ENCODE data around the gene GTSF1L. TPM values are rescaled to one million over a fixed set of nuclear protein-coding genes. Genes with fewer than 3 reads are reported as not detected.

GTSF1L gene
- total RNA-seq, 1 donor from 2014 or later: not detected

GRCh38 chr20:43737925-43738324, 11.1 kb upstream of the GTSF1L start:
- no peaks in the 10 kb centered on the region for H3K36me3 ChIP-seq
- H3K4me2 ChIP-seq: no peak overlapping the region
- H3K9ac ChIP-seq: no peak overlapping the region
- H3K27me3 Mint-ChIP-seq (ENCODE audit: insufficient read depth, low read depth): peaks cover 8% of the 10 kb centered on the region
- H3K9me3 Mint-ChIP-seq: no peaks in the 10 kb centered on the region
- no peaks in the 10 kb centered on the region for H3K9me3 ChIP-seq (ENCODE audit: low read depth)
- H3K79me2 ChIP-seq (ENCODE audit: low read depth): no peaks in the 10 kb centered on the region
- no peak for TF ChIP-seq EZH2phosphoT487 (IDR thresholded peaks at IDR 0.05)
- TF ChIP-seq EZH2 (IDR thresholded peaks at IDR 0.05): no peak
- no peak for TF ChIP-seq CTCF (IDR thresholded peaks at IDR 0.05)
- no peak overlapping the region for H2AFZ ChIP-seq (replicated peaks)
- no peak overlapping the region for H3K4me3 Mint-ChIP-seq
- H3F3A ChIP-seq (ENCODE audit: low read depth): peaks cover 10% of the 10 kb centered on the region
- H3K27me3 ChIP-seq: no peaks in the 10 kb centered on the region
- H3K4me3 ChIP-seq: no peak overlapping the region
- peaks cover 18% of the 10 kb centered on the region for H3K4me1 Mint-ChIP-seq
- no peak for DNase-seq (ENCODE audit: low spot score)
- no peak overlapping the region for H3K27ac ChIP-seq
- no peaks in the 10 kb centered on the region for H4K20me1 ChIP-seq (ENCODE audit: low read depth)
- no peaks in the 10 kb centered on the region for H3K36me3 Mint-ChIP-seq
- peaks cover 13% of the 10 kb centered on the region for H3K4me1 ChIP-seq
- H3K27ac Mint-ChIP-seq: no peak overlapping the region

GRCh38 chr20:43736588-43737158, 9.9 kb upstream of the GTSF1L start:
- Mint-ChIP-seq H3K9me3 (no peaks in the 10 kb centered on the region), H3K36me3 (no peaks in the 10 kb centered on the region), H3K27me3 (ENCODE audit: insufficient read depth, low read depth) (peaks cover 8% of the 10 kb centered on the region), H3K27ac (peak overlapping the region; percentile 85), H3K4me1 (peaks cover 24% of the 10 kb centered on the region), H3K4me3 (no peak overlapping the region)
- no peaks in the 10 kb centered on the region for H4K20me1 ChIP-seq (ENCODE audit: low read depth)
- no peak overlapping the region for H2AFZ ChIP-seq (replicated peaks)
- H3K36me3 ChIP-seq: no peaks in the 10 kb centered on the region
- no peaks in the 10 kb centered on the region for H3K27me3 ChIP-seq
- H3K9me3 ChIP-seq (ENCODE audit: low read depth): no peaks in the 10 kb centered on the region
- H3K4me2 ChIP-seq: no peak overlapping the region
- H3K27ac ChIP-seq: no peak overlapping the region
- H3K79me2 ChIP-seq (ENCODE audit: low read depth): no peaks in the 10 kb centered on the region
- peaks cover 22% of the 10 kb centered on the region for H3K4me1 ChIP-seq
- TF ChIP-seq EZH2phosphoT487 (IDR thresholded peaks at IDR 0.05) (no peak), EZH2 (IDR thresholded peaks at IDR 0.05) (no peak), CTCF (IDR thresholded peaks at IDR 0.05) (no peak)
- H3F3A ChIP-seq (ENCODE audit: low read depth): peaks cover 12% of the 10 kb centered on the region
- H3K9ac ChIP-seq: no peak overlapping the region
- no peak overlapping the region for H3K4me3 ChIP-seq
- DNase-seq (ENCODE audit: low spot score): peak; percentile 76

- no peaks in the 10 kb centered on the region for H3K36me3 Mint-ChIP-seq
- no peaks in the 10 kb centered on the region for H3K9me3 Mint-ChIP-seq
- no peak for TF ChIP-seq CTCF (IDR thresholded peaks at IDR 0.05)
- no peak for TF ChIP-seq EZH2 (IDR thresholded peaks at IDR 0.05)
- TF ChIP-seq EZH2phosphoT487 (IDR thresholded peaks at IDR 0.05): no peak
- H3K27ac Mint-ChIP-seq: no peak overlapping the region
- Histone ChIP-seq H3K27ac (no peak overlapping the region), H3K9me3 (ENCODE audit: low read depth) (no peaks in the 10 kb centered on the region), H3F3A (ENCODE audit: low read depth) (peaks cover 9% of the 10 kb centered on the region), H3K4me2 (no peak overlapping the region), H2AFZ (replicated peaks) (no peak overlapping the region), H3K4me1 (peaks cover 20% of the 10 kb centered on the region), H3K9ac (no peak overlapping the region), H4K20me1 (ENCODE audit: low read depth) (no peaks in the 10 kb centered on the region), H3K36me3 (no peaks in the 10 kb centered on the region), H3K4me3 (no peak overlapping the region), H3K27me3 (no peaks in the 10 kb centered on the region), H3K79me2 (ENCODE audit: low read depth) (no peaks in the 10 kb centered on the region)
- DNase-seq (ENCODE audit: low spot score): no peak
- peaks cover 8% of the 10 kb centered on the region for H3K27me3 Mint-ChIP-seq (ENCODE audit: insufficient read depth, low read depth)
- H3K4me3 Mint-ChIP-seq: no peak overlapping the region
- H3K4me1 Mint-ChIP-seq: peaks cover 15% of the 10 kb centered on the region
Observed at GRCh38 chr20:43731927-43732326, 5.1 kb upstream of the GTSF1L start.

Data from neural progenitor cell (in vitro differentiated cells).